Suprapubic skin (tissue), 4 donors: Measurements from ENCODE around the gene USP5. TPM values are rescaled to one million over a fixed set of nuclear protein-coding genes. Genes with fewer than 3 reads are reported as not detected.
A peak's percentile ranks its signal among the peaks of the same experiment; 100 is the strongest.

ENCODE experiments used
- DNase-seq, 2 donors: peaks; one replicate each; pipeline ENCODE4 v3.0.0-alpha.2; 2019; ENCODE audit warnings: low spot score in 2 of 2
- H3K27ac ChIP-seq: fragments of 200-600 bp; sonication (generic); one replicate; pipeline ENCODE4 v1.5.1; 2019
- H3K27me3 ChIP-seq: fragments of 200-600 bp; sonication (generic); one replicate; pipeline ENCODE4 v1.5.1; 2019
- H3K36me3 ChIP-seq: fragments of 200-600 bp; sonication (generic); one replicate; pipeline ENCODE4 v1.5.1; 2019
- H3K4me1 ChIP-seq: fragments of 200-600 bp; sonication (generic); one replicate; pipeline ENCODE4 v1.5.1; 2019
- H3K4me3 ChIP-seq: fragments of 200-600 bp; sonication (generic); one replicate; pipeline ENCODE4 v1.5.1; 2019; ENCODE audit warnings: mild to moderate bottlenecking
- H3K9me3 ChIP-seq: fragments of 200-600 bp; sonication (generic); one replicate; pipeline ENCODE4 v1.5.1; 2019
- EP300 ChIP-seq: sonication (generic); formaldehyde crosslinking; IDR thresholded peaks from one replicate; pipeline ENCODE4 v1.6.1; 2017; ENCODE audit warnings: antibody characterized with exemption
- POLR2A ChIP-seq, 2 donors: fragments of 450-650 bp; IDR thresholded peaks; one replicate each; pipeline ENCODE4 v1.6.1; 2017; ENCODE audit warnings: antibody characterized with exemption in 2 of 2, mild to moderate bottlenecking in 2 of 2, moderate library complexity in 2 of 2
- POLR2AphosphoS5 ChIP-seq, 3 donors: sonication (generic); formaldehyde crosslinking; IDR thresholded peaks; one replicate each; pipeline ENCODE4 v1.6.1; 2017; ENCODE audit warnings: antibody characterized with exemption in 3 of 3
- WGBS: methylation state at CpG from one replicate; pipeline ENCODE4 v1.1.5; 2018; 5-methylcytosine and 5-hydroxymethylcytosine counted together
- total RNA-seq, 4 donors: library from RNA; depleted of rRNA; stranded (reverse); fragments of >200 nt; gene quantifications; one replicate each; pipeline ENCODE4 v1.1.0, GENCODE V29; 2016
- TF ChIP-seq, protein P1 (sequence below), 2 donors: fragments of 200-600 bp in 1 of 2; fragments of 450-650 bp in 1 of 2; sonication (generic) in 1 of 2; IDR thresholded peaks; one replicate each; pipeline ENCODE4 v1.5.1; 2016 to 2019; ENCODE audit warnings: antibody characterized with exemption in 2 of 2, mild to moderate bottlenecking in 1 of 2, moderate library complexity in 1 of 2

The USP5 gene
- total RNA-seq, 4 donors from 2014 or later, result 54.7 to 71.8 (median 68.9) TPM

DNA sequence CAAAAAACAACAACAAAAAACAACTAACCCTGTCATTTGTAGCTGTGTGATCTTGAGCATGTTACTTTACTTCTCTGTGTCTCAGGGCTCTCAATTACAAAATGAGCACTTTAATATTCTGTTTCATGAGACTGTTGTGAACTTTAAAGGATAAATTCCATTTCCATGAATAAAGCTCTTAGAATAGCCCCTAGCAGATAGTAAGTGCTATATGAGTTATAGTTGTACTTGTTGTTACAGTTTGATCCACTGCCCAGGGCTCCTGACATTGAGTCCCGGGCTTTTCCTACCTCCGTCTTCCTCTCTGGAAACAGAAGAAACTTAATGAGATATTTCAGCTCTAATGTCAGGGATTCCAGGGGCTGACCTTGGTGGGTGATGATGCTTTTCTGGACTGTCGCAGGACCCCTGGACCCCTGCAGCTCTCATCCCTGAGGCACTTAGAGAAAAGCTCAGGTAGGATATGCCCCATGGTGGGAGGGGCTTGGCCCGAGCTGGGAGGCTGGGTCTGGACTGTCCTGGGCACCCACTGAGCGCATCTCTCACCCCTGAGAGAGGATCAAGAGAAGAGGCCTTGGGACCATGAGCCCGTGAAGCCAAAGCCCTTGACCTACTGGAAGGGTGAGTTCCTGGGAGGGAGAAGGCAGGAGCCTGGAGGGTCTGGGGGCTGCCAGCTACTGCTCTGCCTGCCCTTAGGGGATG, 18.6 kb upstream of the USP5 start:
- H3K9me3 ChIP-seq, result no peaks in the 10 kb centered on the region
- no peaks in the 10 kb centered on the region for H3K27me3 ChIP-seq
- TF ChIP-seq POLR2A (IDR thresholded peaks at IDR 0.05), result no peak
- no peak for TF ChIP-seq POLR2AphosphoS5 (IDR thresholded peaks at IDR 0.05)
- TF ChIP-seq, protein P1, sequence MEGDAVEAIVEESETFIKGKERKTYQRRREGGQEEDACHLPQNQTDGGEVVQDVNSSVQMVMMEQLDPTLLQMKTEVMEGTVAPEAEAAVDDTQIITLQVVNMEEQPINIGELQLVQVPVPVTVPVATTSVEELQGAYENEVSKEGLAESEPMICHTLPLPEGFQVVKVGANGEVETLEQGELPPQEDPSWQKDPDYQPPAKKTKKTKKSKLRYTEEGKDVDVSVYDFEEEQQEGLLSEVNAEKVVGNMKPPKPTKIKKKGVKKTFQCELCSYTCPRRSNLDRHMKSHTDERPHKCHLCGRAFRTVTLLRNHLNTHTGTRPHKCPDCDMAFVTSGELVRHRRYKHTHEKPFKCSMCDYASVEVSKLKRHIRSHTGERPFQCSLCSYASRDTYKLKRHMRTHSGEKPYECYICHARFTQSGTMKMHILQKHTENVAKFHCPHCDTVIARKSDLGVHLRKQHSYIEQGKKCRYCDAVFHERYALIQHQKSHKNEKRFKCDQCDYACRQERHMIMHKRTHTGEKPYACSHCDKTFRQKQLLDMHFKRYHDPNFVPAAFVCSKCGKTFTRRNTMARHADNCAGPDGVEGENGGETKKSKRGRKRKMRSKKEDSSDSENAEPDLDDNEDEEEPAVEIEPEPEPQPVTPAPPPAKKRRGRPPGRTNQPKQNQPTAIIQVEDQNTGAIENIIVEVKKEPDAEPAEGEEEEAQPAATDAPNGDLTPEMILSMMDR (IDR thresholded peaks at IDR 0.05), result no peak
- TF ChIP-seq EP300, result no peak
- WGBS, result 92% methylated on average over 3 of the region's 6 CpGs
- peaks cover 14% of the 10 kb centered on the region for H3K4me1 ChIP-seq
- H3K36me3 ChIP-seq, result peaks cover 29% of the 10 kb centered on the region
- no peak for DNase-seq
- no peak overlapping the region for H3K4me3 ChIP-seq
- no peak overlapping the region for H3K27ac ChIP-seq

DNA sequence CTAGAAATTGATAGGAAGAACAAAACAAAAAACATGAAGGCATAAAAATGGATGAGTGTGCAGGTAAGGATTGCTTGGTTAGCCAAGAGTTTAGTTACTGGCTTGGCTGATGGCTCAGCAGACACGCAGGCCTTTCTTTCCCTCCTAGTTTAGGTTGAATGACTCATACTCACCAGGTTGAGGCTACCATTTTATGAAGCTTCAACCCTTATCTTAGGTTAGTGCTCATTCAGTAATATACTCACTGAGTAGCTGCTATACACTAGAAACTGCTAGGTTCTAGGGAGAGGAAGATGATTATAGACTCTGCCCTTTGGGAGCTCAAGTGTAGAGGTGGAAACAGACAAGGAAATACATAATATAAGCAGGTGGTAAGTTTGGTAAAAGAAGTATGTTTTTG, 17.7 kb upstream of the USP5 start:
- 52% methylated on average over 1 of the region's 1 CpG for WGBS
- peaks cover 7% of the 10 kb centered on the region for H3K4me1 ChIP-seq
- H3K27me3 ChIP-seq, result no peaks in the 10 kb centered on the region
- H3K27ac ChIP-seq, result no peak overlapping the region
- H3K9me3 ChIP-seq, result no peaks in the 10 kb centered on the region
- peaks cover 39% of the 10 kb centered on the region for H3K36me3 ChIP-seq
- TF ChIP-seq POLR2A (IDR thresholded peaks at IDR 0.05) (no peak), POLR2AphosphoS5 (IDR thresholded peaks at IDR 0.05) (no peak), EP300 (no peak)
- TF ChIP-seq, protein P1 (IDR thresholded peaks at IDR 0.05), result no peak
- no peak for DNase-seq
- H3K4me3 ChIP-seq, result no peak overlapping the region

DNA sequence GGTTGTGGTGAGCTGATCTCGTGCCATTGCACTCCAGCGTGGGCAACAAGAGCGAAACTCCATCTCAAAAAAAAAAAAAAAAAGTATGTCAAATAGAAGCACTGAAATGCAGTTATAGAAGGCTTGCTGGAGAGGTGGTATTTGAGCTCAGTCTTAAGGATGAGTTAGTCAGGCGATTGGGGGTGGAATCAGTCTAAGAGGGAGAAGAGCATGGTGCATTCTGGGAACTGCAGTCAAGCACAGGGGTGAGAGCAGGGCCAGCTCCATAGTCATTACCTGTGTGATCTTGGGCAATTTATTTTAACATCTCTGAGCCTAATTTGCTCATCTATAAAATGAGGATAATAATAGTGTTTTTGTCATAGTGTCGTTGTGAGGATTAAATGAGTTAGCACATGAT, 17.1 kb upstream of the USP5 start:
- peaks cover 45% of the 10 kb centered on the region for H3K36me3 ChIP-seq
- 83% methylated on average over 5 of the region's 5 CpGs for WGBS
- TF ChIP-seq, protein P1 (IDR thresholded peaks at IDR 0.05), result no peak
- TF ChIP-seq EP300 (no peak), POLR2AphosphoS5 (IDR thresholded peaks at IDR 0.05) (no peak), POLR2A (IDR thresholded peaks at IDR 0.05) (no peak)
- no peak overlapping the region for H3K27ac ChIP-seq
- H3K4me1 ChIP-seq, result peaks cover 1% of the 10 kb centered on the region
- H3K4me3 ChIP-seq, result no peak overlapping the region
- H3K27me3 ChIP-seq, result no peaks in the 10 kb centered on the region
- no peak for DNase-seq
- H3K9me3 ChIP-seq, result no peaks in the 10 kb centered on the region

DNA sequence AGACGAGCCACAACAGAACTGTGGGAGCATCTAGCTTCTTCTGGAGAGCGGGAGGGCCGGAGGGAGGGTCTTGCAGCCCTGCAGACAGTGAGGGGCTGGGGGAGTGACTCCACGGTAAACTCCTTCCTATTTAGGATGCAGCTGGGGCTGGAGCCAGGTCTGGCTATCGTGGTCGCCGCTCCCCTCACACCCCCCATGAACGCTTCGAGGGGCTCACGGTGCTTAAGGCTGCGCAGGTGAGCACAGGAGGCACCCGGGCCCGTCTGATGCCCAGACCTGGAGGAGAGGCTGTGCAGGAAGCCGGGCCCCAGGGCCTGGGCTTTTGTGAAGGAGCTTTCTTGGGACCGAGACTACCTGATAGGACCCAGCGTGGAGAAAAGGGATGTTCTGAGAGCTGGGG, 15.1 kb upstream of the USP5 start:
- WGBS, result 87% methylated on average over 13 of the region's 16 CpGs
- no peaks in the 10 kb centered on the region for H3K27me3 ChIP-seq
- DNase-seq, result no peak

DNA sequence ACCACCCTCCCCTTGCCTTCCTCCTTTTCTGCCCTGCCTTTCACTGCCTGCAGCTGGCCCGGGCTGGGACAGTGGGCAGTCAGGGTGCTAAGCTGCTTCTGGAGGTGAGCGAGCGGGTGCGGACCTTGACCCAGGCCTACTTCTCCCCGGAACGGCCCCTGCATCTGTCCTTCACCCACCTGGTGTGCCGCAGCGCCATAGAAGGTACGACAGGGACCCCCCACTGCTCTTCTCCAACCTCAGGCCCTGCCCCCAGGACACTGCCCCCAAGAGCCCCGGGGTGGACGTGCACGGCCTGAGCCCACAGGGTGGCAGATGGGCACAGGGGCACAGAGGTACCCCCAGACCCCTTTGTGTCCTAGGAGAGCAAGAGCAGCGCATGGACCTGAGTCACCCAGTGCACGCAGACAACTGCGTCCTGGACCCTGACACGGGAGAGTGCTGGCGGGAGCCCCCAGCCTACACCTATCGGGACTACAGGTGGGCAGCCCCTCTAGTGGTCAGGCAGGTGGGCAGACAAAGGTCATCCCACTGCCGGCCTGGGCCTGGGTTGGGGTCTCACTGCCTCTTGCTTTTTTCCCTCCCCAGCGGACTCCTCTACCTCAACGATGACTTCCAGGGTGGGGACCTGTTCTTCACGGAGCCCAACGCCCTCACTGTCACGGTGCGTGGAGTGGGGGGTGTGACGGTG, 14.4 kb upstream of the USP5 start:
- Histone ChIP-seq H3K4me3 (no peak overlapping the region), H3K9me3 (no peaks in the 10 kb centered on the region), H3K27ac (no peak overlapping the region), H3K36me3 (peaks cover 44% of the 10 kb centered on the region), H3K4me1 (no peaks in the 10 kb centered on the region), H3K27me3 (no peaks in the 10 kb centered on the region)
- peak in 1 of 2 donors; percentile 65 for DNase-seq
- TF ChIP-seq, protein P1 (IDR thresholded peaks at IDR 0.05), result no peak
- TF ChIP-seq EP300 (no peak), POLR2A (IDR thresholded peaks at IDR 0.05) (no peak), POLR2AphosphoS5 (IDR thresholded peaks at IDR 0.05) (no peak)
- 93% methylated on average over 15 of the region's 26 CpGs for WGBS

More for the DNA sequence above, 15.1 kb upstream of the USP5 start:
- no peak overlapping the region for H3K27ac ChIP-seq
- peaks cover 44% of the 10 kb centered on the region for H3K36me3 ChIP-seq
- no peaks in the 10 kb centered on the region for H3K4me1 ChIP-seq
- no peaks in the 10 kb centered on the region for H3K9me3 ChIP-seq
- H3K4me3 ChIP-seq, result no peak overlapping the region
- TF ChIP-seq POLR2A (IDR thresholded peaks at IDR 0.05), result no peak
- no peak for TF ChIP-seq EP300
- TF ChIP-seq, protein P1 (IDR thresholded peaks at IDR 0.05), result no peak
- TF ChIP-seq POLR2AphosphoS5 (IDR thresholded peaks at IDR 0.05), result no peak
